Stimulated activated naive CD8-positive, alpha-beta T cell treated with anti-CD3 and anti-CD28 coated beads, Interleukin-15, amount 100 ng/mL, for 72 hours (primary cell): ENCODE results near the gene KAZN.
"Not testable (repeated sequence)": the region's sequence is repeated elsewhere in the genome, so short reads cannot be mapped to it uniquely, and the experiment has no call there.

Source experiments
- ATAC-seq: fragments of 150-1000 bp; cut with Tn5 transposase; 2 replicates; pipeline ENCODE4 v1.10.0; 2021; ENCODE audit warnings: mild to moderate bottlenecking, moderate library complexity
- DNase-seq, 2 donors: peaks; one replicate each; pipeline ENCODE4 v3.0.0; 2021 to 2022
- H3K27ac Mint-ChIP-seq, 2 donors: one replicate each; pipeline ENCODE4 v1.8.0; 2022; ENCODE audit warnings: mild to moderate bottlenecking in 2 of 2, mixed read lengths in 2 of 2, moderate library complexity in 2 of 2
- H3K27me3 Mint-ChIP-seq: one replicate; pipeline ENCODE4 v1.8.0; 2022; ENCODE audit warnings: mixed read lengths
- H3K4me1 Mint-ChIP-seq: one replicate; pipeline ENCODE4 v1.8.0; 2022; ENCODE audit warnings: mild to moderate bottlenecking, mixed read lengths
- H3K4me3 Mint-ChIP-seq, 2 donors: one replicate each; pipeline ENCODE4 v1.8.0; 2022; ENCODE audit warnings: mild to moderate bottlenecking in 2 of 2, mixed read lengths in 2 of 2, moderate library complexity in 1 of 2
- H3K9me3 Mint-ChIP-seq, 2 donors: one replicate each; pipeline ENCODE4 v1.8.0; 2022; ENCODE audit warnings: mixed read lengths in 2 of 2

Gene KAZN

GRCh38 chr1:14952626-14953314 lies 354.3 kb downstream of the KAZN start:
- Mint-ChIP-seq H3K27me3 (no peaks in the 10 kb centered on the region), H3K27ac (peak overlapping the region in 1 of 2 donors; percentile 27), H3K9me3 (no peaks in the 10 kb centered on the region), H3K4me1 (no peaks in the 10 kb centered on the region), H3K4me3 (no peak overlapping the region)
- no peak for DNase-seq
- no peak for ATAC-seq

GRCh38 chr1:14954210-14954609 lies 355.7 kb downstream of the KAZN start:
- Mint-ChIP-seq H3K27me3 (no peaks in the 10 kb centered on the region), H3K9me3 (no peaks in the 10 kb centered on the region), H3K4me3 (no peak overlapping the region), H3K4me1 (no peaks in the 10 kb centered on the region), H3K27ac (peak overlapping the region in 1 of 2 donors; percentile 80)
- ATAC-seq = no peak
- DNase-seq = no peak

GRCh38 chr1:14954930-14955329 lies 356.4 kb downstream of the KAZN start:
- no peaks in the 10 kb centered on the region for H3K9me3 Mint-ChIP-seq
- no peak overlapping the region for H3K4me3 Mint-ChIP-seq
- DNase-seq (no peak), ATAC-seq (no peak)
- no peaks in the 10 kb centered on the region for H3K4me1 Mint-ChIP-seq
- no peaks in the 10 kb centered on the region for H3K27me3 Mint-ChIP-seq
- H3K27ac Mint-ChIP-seq = peak overlapping the region in 1 of 2 donors; percentile 80

- no peak overlapping the region for H3K27ac Mint-ChIP-seq
- ATAC-seq (no peak), DNase-seq (no peak)
- H3K4me1 Mint-ChIP-seq = no peaks in the 10 kb centered on the region
- H3K9me3 Mint-ChIP-seq = no peaks in the 10 kb centered on the region
- H3K4me3 Mint-ChIP-seq = no peak overlapping the region
- no peaks in the 10 kb centered on the region for H3K27me3 Mint-ChIP-seq
These were observed 356.9 kb downstream of the KAZN start for GRCh38 chr1:14955402-14955801.

GRCh38 chr1:14955976-14956375 lies 357.5 kb downstream of the KAZN start:
- no peak overlapping the region for H3K27ac Mint-ChIP-seq
- no peak overlapping the region for H3K4me3 Mint-ChIP-seq
- no peaks in the 10 kb centered on the region for H3K9me3 Mint-ChIP-seq
- no peaks in the 10 kb centered on the region for H3K4me1 Mint-ChIP-seq
- no peak for ATAC-seq
- no peak for DNase-seq
- H3K27me3 Mint-ChIP-seq = no peaks in the 10 kb centered on the region

GRCh38 chr1:14956579-14957195 lies 358.2 kb downstream of the KAZN start:
- ATAC-seq = no peak
- Mint-ChIP-seq H3K4me3 (no peak overlapping the region), H3K4me1 (no peaks in the 10 kb centered on the region), H3K27ac (no peak overlapping the region), H3K9me3 (peaks cover 0 to 2% of the 10 kb centered on the region in 2 donors), H3K27me3 (no peaks in the 10 kb centered on the region)
- no peak for DNase-seq

GRCh38 chr1:14957375-14958098 lies 359.1 kb downstream of the KAZN start:
- H3K27ac Mint-ChIP-seq = peak overlapping the region in 1 of 2 donors; percentile 83
- H3K4me1 Mint-ChIP-seq = no peaks in the 10 kb centered on the region
- peaks cover 0 to 7% of the 10 kb centered on the region in 2 donors for H3K9me3 Mint-ChIP-seq
- DNase-seq = no peak
- H3K27me3 Mint-ChIP-seq = no peaks in the 10 kb centered on the region
- H3K4me3 Mint-ChIP-seq = no peak overlapping the region
- no peak for ATAC-seq

- H3K27ac Mint-ChIP-seq = no peak overlapping the region
- DNase-seq = no peak
- no peaks in the 10 kb centered on the region for H3K27me3 Mint-ChIP-seq
- no peaks in the 10 kb centered on the region for H3K4me1 Mint-ChIP-seq
- ATAC-seq = no peak
- peaks cover 0 to 7% of the 10 kb centered on the region in 2 donors for H3K9me3 Mint-ChIP-seq
- no peak overlapping the region for H3K4me3 Mint-ChIP-seq
These were observed 360.0 kb downstream of the KAZN start for GRCh38 chr1:14958249-14959058.

- no peak overlapping the region for H3K4me3 Mint-ChIP-seq
- DNase-seq (no peak), ATAC-seq (no peak)
- H3K9me3 Mint-ChIP-seq = peaks cover 0 to 7% of the 10 kb centered on the region in 2 donors
- no peaks in the 10 kb centered on the region for H3K4me1 Mint-ChIP-seq
- no peaks in the 10 kb centered on the region for H3K27me3 Mint-ChIP-seq
- H3K27ac Mint-ChIP-seq = no peak overlapping the region
These were observed 360.7 kb downstream of the KAZN start for GRCh38 chr1:14959059-14959694.

GRCh38 chr1:14961661-14962267 lies 363.3 kb downstream of the KAZN start:
- ATAC-seq (no peak), DNase-seq (no peak)
- H3K27ac Mint-ChIP-seq = no peak overlapping the region
- no peak overlapping the region for H3K4me3 Mint-ChIP-seq
- no peaks in the 10 kb centered on the region for H3K4me1 Mint-ChIP-seq
- H3K9me3 Mint-ChIP-seq = peaks cover 0 to 7% of the 10 kb centered on the region in 2 donors
- H3K27me3 Mint-ChIP-seq = no peaks in the 10 kb centered on the region

GRCh38 chr1:14962407-14962806 lies 363.9 kb downstream of the KAZN start:
- Mint-ChIP-seq H3K9me3 (peaks cover 0 to 7% of the 10 kb centered on the region in 2 donors), H3K4me3 (no peak overlapping the region), H3K27me3 (no peaks in the 10 kb centered on the region), H3K27ac (no peak overlapping the region), H3K4me1 (no peaks in the 10 kb centered on the region)
- DNase-seq (no peak), ATAC-seq (no peak)

- peak overlapping the region in 1 of 2 donors; percentile 68 for H3K27ac Mint-ChIP-seq
These were observed 365.6 kb downstream of the KAZN start for GRCh38 chr1:14963791-14964710.

GRCh38 chr1:14964711-14965055 lies 366.2 kb downstream of the KAZN start:
- DNase-seq (no peak), ATAC-seq (no peak)
- Mint-ChIP-seq H3K9me3 (peaks cover 0 to 7% of the 10 kb centered on the region in 2 donors), H3K27me3 (no peaks in the 10 kb centered on the region), H3K27ac (no peak overlapping the region), H3K4me1 (peaks cover 10% of the 10 kb centered on the region), H3K4me3 (no peak overlapping the region)

More at GRCh38 chr1:14963791-14964710, 365.6 kb downstream of the KAZN start:
- not testable (repeated sequence) for ATAC-seq, H3K9me3 Mint-ChIP-seq, H3K4me1 Mint-ChIP-seq, H3K27me3 Mint-ChIP-seq, DNase-seq, H3K4me3 Mint-ChIP-seq

GRCh38 chr1:14968251-14968851 lies 369.9 kb downstream of the KAZN start:
- no peak overlapping the region for H3K4me3 Mint-ChIP-seq
- peaks cover 23% of the 10 kb centered on the region for H3K4me1 Mint-ChIP-seq
- ATAC-seq (no peak), DNase-seq (no peak)
- H3K9me3 Mint-ChIP-seq = no peaks in the 10 kb centered on the region
- no peak overlapping the region for H3K27ac Mint-ChIP-seq
- H3K27me3 Mint-ChIP-seq = no peaks in the 10 kb centered on the region
